Measurements from ENCODE around the gene SLC38A4. TPM values are rescaled to one million over a fixed set of nuclear protein-coding genes. Genes with fewer than 3 reads are reported as not detected.

Gene SLC38A4
- total RNA-seq, 1 experiment from 2014 or later = 0.96 TPM

DNA sequence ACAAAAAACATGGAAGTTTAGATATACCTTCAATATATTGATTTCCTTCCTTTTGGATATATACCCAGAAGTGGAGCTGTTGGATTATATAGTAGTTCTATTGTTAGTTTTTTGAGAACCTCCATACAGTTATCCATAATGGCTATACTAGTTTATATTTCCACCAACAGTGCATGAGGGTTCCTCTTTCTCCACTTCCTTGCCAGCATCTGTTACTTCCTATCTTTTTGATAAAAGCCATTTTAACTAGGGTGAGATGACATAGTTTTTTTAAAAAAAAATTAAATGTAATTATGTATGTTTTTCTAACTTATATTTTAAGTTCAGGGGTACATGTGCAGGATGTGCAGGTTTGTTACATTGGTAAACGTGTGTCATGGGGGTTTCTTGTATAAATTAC, 10.0 kb upstream of the SLC38A4 start:
- Histone ChIP-seq H3T11ph (ENCODE audit: low read length) (no peak overlapping the region), H3K79me2 (ENCODE audit: insufficient read depth, low read length) (no peaks in the 10 kb centered on the region)

More for the DNA sequence above, 10.0 kb upstream of the SLC38A4 start:
- Mint-ChIP-seq H3K9me3 (no peaks in the 10 kb centered on the region; a peak in 3 of 5 replicates), H3K27me3 (ENCODE audit: low read depth) (peaks cover 35% of the 10 kb centered on the region), H3K27ac (no peak overlapping the region), H3K4me3 (no peak overlapping the region), H3K4me1 (peaks cover 9 to 16% of the 10 kb centered on the region in 2 experiments), H3K36me3 (ENCODE audit: insufficient read depth in 1 of 3, low read depth in 3 of 3) (no peaks in the 10 kb centered on the region; a peak in 1 of 7 replicates)
- no peaks in the 10 kb centered on the region for H3K9me3 ChIP-seq (ENCODE audit: control insufficient read depth, low read depth, low read length)
- H3K79me1 ChIP-seq (ENCODE audit: insufficient read depth, low read depth, low read length, poor library complexity, severe bottlenecking) = no peaks in the 10 kb centered on the region
- TF ChIP-seq, protein P1, sequence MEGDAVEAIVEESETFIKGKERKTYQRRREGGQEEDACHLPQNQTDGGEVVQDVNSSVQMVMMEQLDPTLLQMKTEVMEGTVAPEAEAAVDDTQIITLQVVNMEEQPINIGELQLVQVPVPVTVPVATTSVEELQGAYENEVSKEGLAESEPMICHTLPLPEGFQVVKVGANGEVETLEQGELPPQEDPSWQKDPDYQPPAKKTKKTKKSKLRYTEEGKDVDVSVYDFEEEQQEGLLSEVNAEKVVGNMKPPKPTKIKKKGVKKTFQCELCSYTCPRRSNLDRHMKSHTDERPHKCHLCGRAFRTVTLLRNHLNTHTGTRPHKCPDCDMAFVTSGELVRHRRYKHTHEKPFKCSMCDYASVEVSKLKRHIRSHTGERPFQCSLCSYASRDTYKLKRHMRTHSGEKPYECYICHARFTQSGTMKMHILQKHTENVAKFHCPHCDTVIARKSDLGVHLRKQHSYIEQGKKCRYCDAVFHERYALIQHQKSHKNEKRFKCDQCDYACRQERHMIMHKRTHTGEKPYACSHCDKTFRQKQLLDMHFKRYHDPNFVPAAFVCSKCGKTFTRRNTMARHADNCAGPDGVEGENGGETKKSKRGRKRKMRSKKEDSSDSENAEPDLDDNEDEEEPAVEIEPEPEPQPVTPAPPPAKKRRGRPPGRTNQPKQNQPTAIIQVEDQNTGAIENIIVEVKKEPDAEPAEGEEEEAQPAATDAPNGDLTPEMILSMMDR (conservative IDR thresholded peaks at IDR 0.05) = no peak
- no peak overlapping the region for H3K23ac ChIP-seq (ENCODE audit: insufficient read length, low read depth, low read length)
- H4K5ac ChIP-seq (ENCODE audit: insufficient read length, low read depth, low read length) = no peak overlapping the region
- H2BK120ac ChIP-seq (ENCODE audit: low read depth, low read length, poor library complexity, severe bottlenecking) = no peak overlapping the region
- H2BK15ac ChIP-seq (ENCODE audit: low read depth, low read length) = no peak overlapping the region
- no peak for DNase-seq
- WGBS (ENCODE audit: extremely low coverage, insufficient read length, low lambda C conversion rate) = no CpG with 5 or more reads among the region's 1 CpG
- no peak overlapping the region for H3K14ac ChIP-seq (ENCODE audit: insufficient read depth, low read length)
- no peak overlapping the region for H3K4ac ChIP-seq (ENCODE audit: low read depth, low read length)
- no peak overlapping the region for H2BK5ac ChIP-seq (ENCODE audit: insufficient read length, low read length)
- H3K27me3 ChIP-seq (ENCODE audit: insufficient read depth, low read length) = peaks cover 6% of the 10 kb centered on the region; the same call in 1 of the 2 replicates
- no peak overlapping the region for H2AFZ ChIP-seq (ENCODE audit: low read length)
- H4K8ac ChIP-seq (replicated peaks; ENCODE audit: insufficient read length, low read depth, low read length) = no peak overlapping the region
- no peak overlapping the region for H3K4me2 ChIP-seq (ENCODE audit: insufficient read depth, insufficient read length, low read length)
- H3K27ac ChIP-seq (ENCODE audit: insufficient read length, low read depth, low read length) = no peak overlapping the region
- H2BK20ac ChIP-seq (ENCODE audit: low read depth, low read length, poor library complexity, severe bottlenecking) = no peak overlapping the region
- H3K9ac ChIP-seq (ENCODE audit: extremely low read depth, insufficient read length, low read length) = no peak overlapping the region
- no peak overlapping the region for H4K91ac ChIP-seq (ENCODE audit: insufficient read length, low read depth, low read length)
- H3K23me2 ChIP-seq (ENCODE audit: insufficient read length, low read depth, low read length, poor library complexity, severe bottlenecking) = peaks cover 6% of the 10 kb centered on the region
- no peaks in the 10 kb centered on the region for H4K20me1 ChIP-seq (ENCODE audit: control insufficient read depth, insufficient read depth, insufficient read length)
- H3K4me1 ChIP-seq (ENCODE audit: insufficient read depth, low read length) = no peaks in the 10 kb centered on the region
- no peak overlapping the region for H2AK5ac ChIP-seq (ENCODE audit: insufficient read length, low read length)
- no peak overlapping the region for H2BK12ac ChIP-seq (ENCODE audit: insufficient read length, low read depth, low read length)
- H3K56ac ChIP-seq (ENCODE audit: insufficient read length, low read depth, low read length) = no peak overlapping the region
- H3K18ac ChIP-seq (ENCODE audit: insufficient read length, low read depth, low read length) = no peak overlapping the region
